ENCODE measurements around the gene CCNK.

CCNK gene

GRCh38 chr14:99509871-99510555 is 28.8 kb downstream of the CCNK start:
- no peak for DNase-seq (ENCODE audit: low read depth)
- H3K4me3 ChIP-seq (ENCODE audit: control insufficient read depth, low read depth, low read length): no peak overlapping the region
- TF ChIP-seq CTCF (conservative IDR thresholded peaks at IDR 0.05; ENCODE audit: control insufficient read depth, insufficient read depth, low read depth, low read length): no peak

- H3K4me3 ChIP-seq (ENCODE audit: control insufficient read depth, low read depth, low read length): no peak overlapping the region
- TF ChIP-seq CTCF (conservative IDR thresholded peaks at IDR 0.05; ENCODE audit: control insufficient read depth, insufficient read depth, low read depth, low read length): no peak
- DNase-seq (ENCODE audit: low read depth): no peak
Observed at GRCh38 chr14:99510556-99511139, 29.4 kb downstream of the CCNK start.

- DNase-seq (ENCODE audit: low read depth): peak; percentile 9
- no peak overlapping the region for H3K4me3 ChIP-seq (ENCODE audit: control insufficient read depth, low read depth, low read length)
- no peak for TF ChIP-seq CTCF (conservative IDR thresholded peaks at IDR 0.05; ENCODE audit: control insufficient read depth, insufficient read depth, low read depth, low read length)
Observed at GRCh38 chr14:99511421-99512109, 30.4 kb downstream of the CCNK start.

GRCh38 chr14:99512110-99512449 is 30.9 kb downstream of the CCNK start:
- no peak overlapping the region for H3K4me3 ChIP-seq (ENCODE audit: control insufficient read depth, low read depth, low read length)
- no peak for DNase-seq (ENCODE audit: low read depth)
- no peak for TF ChIP-seq CTCF (conservative IDR thresholded peaks at IDR 0.05; ENCODE audit: control insufficient read depth, insufficient read depth, low read depth, low read length)

- TF ChIP-seq CTCF (conservative IDR thresholded peaks at IDR 0.05; ENCODE audit: control insufficient read depth, insufficient read depth, low read depth, low read length): no peak
- DNase-seq (ENCODE audit: low read depth): no peak
Observed at GRCh38 chr14:99512571-99513182, 31.5 kb downstream of the CCNK start.

GRCh38 chr14:99513183-99513694 is 32.0 kb downstream of the CCNK start:
- TF ChIP-seq CTCF (conservative IDR thresholded peaks at IDR 0.05; ENCODE audit: control insufficient read depth, insufficient read depth, low read depth, low read length): no peak
- no peak overlapping the region for H3K4me3 ChIP-seq (ENCODE audit: control insufficient read depth, low read depth, low read length)
- no peak for DNase-seq (ENCODE audit: low read depth)

More at GRCh38 chr14:99512571-99513182, 31.5 kb downstream of the CCNK start:
- H3K4me3 ChIP-seq (ENCODE audit: control insufficient read depth, low read depth, low read length): no peak overlapping the region
